Measurements from ENCODE around the gene TMOD2.

Gene TMOD2

GRCh38 chr15:51863131-51863530 lies 111.7 kb downstream of the TMOD2 start:
- DNase-seq = no peak

GRCh38 chr15:51864408-51865056 lies 113.1 kb downstream of the TMOD2 start:
- DNase-seq = no peak

GRCh38 chr15:51865317-51865716 lies 113.9 kb downstream of the TMOD2 start:
- DNase-seq = no peak
